ENCODE results near the gene RBM28. TPM values are rescaled to one million over a fixed set of nuclear protein-coding genes. Genes with fewer than 3 reads are reported as not detected.

Gene RBM28
- 10 to 100 TPM; 19.6 to 26.8 TPM for total RNA-seq
- long read RNA-seq, full-length matches to known transcripts, result 10 of 22 reads
- long read RNA-seq, partial matches to known transcripts, result 6 of 22 reads
- long read RNA-seq, other reads (novel, unspliced or antisense), result 6 of 22 reads

DNA sequence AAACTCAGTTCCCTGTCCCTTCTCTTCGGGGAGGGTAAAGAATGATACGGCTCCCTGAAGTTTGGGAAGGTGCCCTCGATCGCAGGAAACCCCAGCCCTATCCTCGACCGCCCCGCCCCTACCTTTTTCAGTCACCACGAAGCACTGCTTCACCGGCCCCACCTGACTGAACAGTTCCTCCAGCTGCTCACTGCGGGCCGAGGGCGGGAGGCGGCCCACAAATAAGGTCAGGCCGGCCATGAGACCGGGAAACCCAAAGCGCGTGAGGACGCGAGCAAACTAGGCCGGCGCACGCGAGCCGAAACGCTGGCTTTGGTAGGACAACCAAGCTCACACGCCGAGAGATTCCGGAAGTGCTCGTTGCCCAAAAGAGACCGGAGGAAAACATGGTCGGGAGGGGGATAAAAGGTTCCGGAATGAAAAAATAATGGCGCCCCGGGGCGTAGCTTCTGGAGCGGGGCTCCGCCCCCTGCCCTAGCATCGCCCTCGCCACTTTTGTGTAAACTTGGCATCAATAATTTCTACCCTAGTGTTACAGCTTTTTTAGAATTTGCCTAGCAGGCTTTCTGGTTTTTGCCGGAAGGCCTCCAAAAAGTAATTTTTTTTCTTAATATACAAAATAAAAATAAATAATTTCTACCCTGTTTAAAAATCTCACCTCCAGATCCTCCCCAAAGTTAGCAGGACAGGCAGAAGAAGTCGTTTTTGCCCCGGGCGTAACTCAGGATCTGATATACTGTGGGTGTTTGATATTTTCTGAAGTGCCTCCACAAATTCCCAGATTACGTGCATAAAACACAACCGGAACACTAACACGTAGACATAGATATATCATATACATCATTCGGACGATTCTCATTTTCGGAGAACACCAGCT, at the start of gene RBM28:
RBM28 (minus strand) TSS at position 355 of the 877 bp plus-strand sequence; CDS start at position 240, 115 bp downstream.
- intact Hi-C loops (cut with DNase I, micrococcal nuclease), result no loop called here
- ATAC-seq, result peak; percentile 94
- DNase-seq, result peak; percentile 89

GRCh38 chr7:128392446-128393327, 49.0 kb upstream of the RBM28 start:
- DNase-seq (no peak), ATAC-seq (no peak)
- intact Hi-C loops (cut with DNase I, micrococcal nuclease), result no loop called here

DNA sequence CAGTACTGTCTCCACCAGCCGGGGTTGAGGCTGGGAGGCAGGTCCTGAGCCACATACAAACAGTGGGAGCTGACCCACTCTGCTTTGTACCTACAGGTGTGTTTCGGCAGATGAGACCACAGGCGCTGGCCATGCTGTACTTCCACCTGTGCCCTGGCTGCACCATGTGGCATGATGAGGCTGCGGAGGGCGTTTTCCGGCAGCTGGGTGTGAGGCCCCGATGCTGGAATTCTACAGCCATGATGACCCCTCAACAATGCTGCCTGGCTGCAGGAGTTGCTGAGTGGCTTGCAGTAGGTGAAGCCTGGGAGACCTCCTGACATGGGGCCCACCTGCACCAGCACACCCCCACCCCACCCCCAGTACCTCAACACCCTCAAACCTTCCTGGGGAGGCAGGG, 48.1 kb upstream of the RBM28 start:
- intact Hi-C loops (cut with DNase I, micrococcal nuclease), result no loop called here
- ATAC-seq (no peak), DNase-seq (no peak)

GRCh38 chr7:128390871-128391565, 47.3 kb upstream of the RBM28 start:
- intact Hi-C loops (cut with DNase I, micrococcal nuclease), result no loop called here
- no peak for DNase-seq
- no peak for ATAC-seq

DNA sequence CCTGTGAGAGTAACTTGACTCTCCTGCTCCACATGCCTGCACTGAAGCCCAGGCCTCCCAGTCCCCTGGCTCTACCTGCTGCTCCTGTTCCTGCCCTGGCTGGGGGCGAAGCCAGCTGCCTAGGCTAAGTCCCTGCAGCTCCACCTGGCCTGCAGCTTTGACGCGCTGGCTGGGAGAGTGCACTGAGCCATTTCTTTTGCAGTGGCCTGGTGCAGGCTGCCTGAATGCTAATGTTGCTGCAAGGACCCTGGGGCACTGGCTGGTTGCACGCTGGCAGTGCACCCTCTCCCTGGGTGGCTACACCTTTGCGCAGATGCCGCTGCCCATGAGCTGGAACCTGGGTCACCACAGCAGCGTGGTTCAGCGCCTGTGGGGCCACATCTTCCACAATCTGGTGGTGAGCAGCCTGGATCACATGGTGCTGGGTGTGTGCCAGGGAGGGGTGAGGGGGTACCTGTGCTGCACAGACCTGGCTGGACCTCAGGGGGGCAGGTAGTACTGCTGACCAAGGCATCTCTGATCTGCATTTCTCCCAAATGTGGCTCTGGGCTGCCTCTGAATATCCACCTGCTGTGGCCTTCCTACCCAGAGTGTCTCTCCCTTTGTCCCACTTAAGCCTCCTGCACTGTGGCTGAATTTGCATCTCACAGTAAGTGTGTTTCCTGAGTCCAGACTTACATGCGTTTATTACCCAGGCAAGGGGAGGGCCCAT, 46.1 kb upstream of the RBM28 start:
- ATAC-seq (peak; percentile 26), DNase-seq (no peak)
- intact Hi-C loops (cut with DNase I, micrococcal nuclease), result loop anchor here in 1 of 2 donors (5.0 kb wide), 1 partner anchor 42 kb away; no protein-coding TSS in a partner anchor

DNA sequence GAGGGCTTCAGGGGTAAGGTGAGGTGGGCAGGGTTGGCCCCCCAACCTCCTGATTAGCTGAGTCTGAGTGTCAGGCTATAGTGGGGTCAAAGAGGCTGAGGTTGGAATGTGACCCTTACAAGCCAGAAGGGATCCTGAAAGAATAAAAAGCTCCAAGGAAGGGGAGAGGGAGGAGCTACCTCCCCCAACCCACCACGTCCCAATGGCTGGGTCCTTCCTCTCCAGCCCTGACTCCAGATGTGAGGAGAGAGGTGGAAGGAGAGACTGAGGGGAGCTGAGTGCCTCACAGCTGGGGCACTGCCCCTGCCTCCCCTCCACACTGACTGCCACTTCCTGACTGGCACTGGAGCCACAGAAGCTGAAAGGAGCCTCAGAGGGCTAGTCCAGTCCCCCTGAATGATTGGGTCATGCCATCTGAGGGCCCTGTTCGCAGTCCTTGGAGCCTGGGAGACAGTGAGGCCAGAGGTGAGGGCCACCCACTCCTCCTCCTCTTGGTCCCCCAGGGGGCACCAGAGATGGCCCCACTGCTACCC, 45.4 kb upstream of the RBM28 start:
- intact Hi-C loops (cut with DNase I, micrococcal nuclease), result loop anchor here in 1 of 2 donors (5.0 kb wide), 1 partner anchor 42 kb away; no protein-coding TSS in a partner anchor
- no peak for DNase-seq
- ATAC-seq, result no peak

GRCh38 chr7:128388145-128388485, 44.4 kb upstream of the RBM28 start:
- no peak for ATAC-seq
- intact Hi-C loops (cut with DNase I, micrococcal nuclease), result loop anchor here in 1 of 2 donors (5.0 kb wide), 1 partner anchor 41 kb away; no protein-coding TSS in a partner anchor
- DNase-seq, result no peak

- intact Hi-C loops (cut with DNase I, micrococcal nuclease), result loop anchor here in 1 of 2 donors (5.0 kb wide), 1 partner anchor 40 kb away; no protein-coding TSS in a partner anchor
- DNase-seq (peak; percentile 55 to 78), ATAC-seq (peak; percentile 71)
These were observed 43.8 kb upstream of the RBM28 start for GRCh38 chr7:128387216-128388144.

GRCh38 chr7:128385988-128386925, 42.5 kb upstream of the RBM28 start:
- DNase-seq (no peak), ATAC-seq (no peak)
- intact Hi-C loops (cut with DNase I, micrococcal nuclease), result loop anchor here in 1 of 2 donors (5.0 kb wide), 1 partner anchor 39 kb away; no protein-coding TSS in a partner anchor

DNA sequence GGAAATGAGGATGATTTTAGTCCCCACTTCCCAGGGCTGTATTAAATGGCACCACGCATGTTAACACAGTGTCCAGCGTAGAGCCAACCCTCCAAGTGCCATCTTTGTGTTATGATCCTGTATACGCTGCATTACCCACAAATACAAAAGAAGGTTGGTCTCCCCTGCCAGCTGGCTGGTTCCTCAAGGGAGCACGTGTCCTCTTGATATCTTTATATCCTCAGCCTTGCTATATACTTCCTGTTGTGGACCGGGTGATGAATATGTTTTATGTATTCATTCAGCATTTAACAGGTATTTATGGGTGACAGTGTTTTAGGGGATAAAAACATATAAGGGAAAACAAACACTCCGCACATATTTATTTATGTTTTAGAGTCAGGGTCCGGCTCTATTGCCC, 41.0 kb upstream of the RBM28 start:
- intact Hi-C loops (cut with DNase I, micrococcal nuclease), result loop anchor here in 1 of 2 donors (5.0 kb wide), 1 partner anchor 37 kb away; no protein-coding TSS in a partner anchor
- no peak for DNase-seq
- no peak for ATAC-seq

GRCh38 chr7:128383776-128384175, 40.1 kb upstream of the RBM28 start:
- DNase-seq, result no peak
- intact Hi-C loops (cut with DNase I, micrococcal nuclease), result no loop called here
- ATAC-seq, result no peak

DNA sequence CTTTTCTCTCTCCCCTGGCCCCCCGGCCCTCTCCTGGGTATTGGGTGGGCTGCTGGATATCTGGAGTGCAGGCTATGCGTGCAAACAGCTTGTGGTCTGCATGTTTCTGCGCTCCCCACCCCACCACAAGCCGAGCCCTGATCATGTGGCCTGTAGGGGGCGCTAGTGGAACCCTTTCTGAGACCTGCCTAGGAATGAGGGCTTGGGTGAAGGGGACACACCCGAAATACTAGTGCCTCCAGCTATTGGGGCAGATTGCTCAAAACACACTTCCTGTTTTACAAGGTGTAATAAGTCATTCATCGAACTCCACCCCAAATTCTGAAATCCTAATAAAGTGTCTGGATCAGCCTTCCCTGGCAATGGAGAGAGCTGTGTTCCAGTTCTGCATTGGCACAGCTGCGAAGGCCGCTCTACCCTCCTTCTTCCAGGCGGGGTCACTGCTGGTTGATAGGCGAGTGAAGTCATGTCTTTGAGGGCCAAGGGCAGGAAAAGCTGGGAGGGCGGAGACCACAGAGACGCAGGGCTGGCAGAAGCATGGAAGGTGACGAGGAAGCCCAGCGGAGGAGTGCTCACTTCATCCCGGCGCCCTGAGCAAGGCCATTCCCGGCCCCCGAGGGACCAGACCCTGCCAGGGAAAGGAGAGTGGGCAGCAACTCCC, 37.6 kb upstream of the RBM28 start:
- ATAC-seq, result peak; percentile 48

GRCh38 chr7:128380483-128381106, 36.9 kb upstream of the RBM28 start:
- ATAC-seq, result no peak
- DNase-seq, result no peak
- intact Hi-C loops (cut with DNase I, micrococcal nuclease), result no loop called here

More for the DNA sequence above, 37.6 kb upstream of the RBM28 start:
- peak in 1 of 2 donors; percentile 29 for DNase-seq
- intact Hi-C loops (cut with DNase I, micrococcal nuclease), result no loop called here

DNA sequence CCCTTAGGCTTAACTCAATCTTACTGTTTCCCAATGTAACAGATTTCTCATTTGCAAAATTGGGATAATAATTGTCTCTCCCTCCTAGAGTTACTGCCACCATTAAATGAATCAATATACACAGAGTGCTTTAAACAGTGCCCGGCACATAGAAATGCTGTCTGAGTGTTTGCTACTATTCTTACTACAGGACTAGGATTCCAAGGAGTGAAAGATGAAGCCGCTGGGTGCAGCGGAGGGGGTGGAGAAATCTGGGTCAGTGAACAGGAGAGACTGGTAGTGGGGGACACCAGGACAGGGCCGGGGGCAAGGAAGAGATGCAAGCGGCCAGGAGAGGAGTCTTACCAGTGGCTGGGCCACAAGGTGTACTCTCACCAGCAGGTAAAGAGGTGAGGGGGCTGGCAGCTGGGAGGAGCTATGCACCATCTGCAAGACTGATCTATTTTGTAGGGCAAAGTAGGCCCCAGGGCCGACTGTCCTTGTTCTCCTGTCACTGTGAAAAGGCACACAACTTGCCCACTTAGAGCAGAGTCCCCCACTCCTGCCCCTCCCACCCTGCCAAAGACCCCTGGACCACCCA, 36.3 kb upstream of the RBM28 start:
- DNase-seq, result no peak
- no peak for ATAC-seq
- intact Hi-C loops (cut with DNase I, micrococcal nuclease), result no loop called here

All from left colon (tissue), 2 donors.